DND-41 (cell line): ENCODE data around the gene TSHZ2.

Source experiments
- EZH2 ChIP-seq: IDR thresholded peaks from 3 replicates; pipeline ENCODE4 v1.6.1; 2012; ENCODE audit warnings: borderline replicate concordance, low read depth, mild to moderate bottlenecking, moderate library complexity, low read length, inconsistent platforms; ENCODE audit not compliant: severe bottlenecking
- TF ChIP-seq, protein P1 (sequence below): IDR thresholded peaks from 2 replicates; pipeline ENCODE4 v1.5.1; 2012; ENCODE audit warnings: borderline replicate concordance, low read length, moderate library complexity, mild to moderate bottlenecking; ENCODE audit not compliant: poor library complexity, severe bottlenecking; ENCODE audit errors: extremely low read depth

DNA sequence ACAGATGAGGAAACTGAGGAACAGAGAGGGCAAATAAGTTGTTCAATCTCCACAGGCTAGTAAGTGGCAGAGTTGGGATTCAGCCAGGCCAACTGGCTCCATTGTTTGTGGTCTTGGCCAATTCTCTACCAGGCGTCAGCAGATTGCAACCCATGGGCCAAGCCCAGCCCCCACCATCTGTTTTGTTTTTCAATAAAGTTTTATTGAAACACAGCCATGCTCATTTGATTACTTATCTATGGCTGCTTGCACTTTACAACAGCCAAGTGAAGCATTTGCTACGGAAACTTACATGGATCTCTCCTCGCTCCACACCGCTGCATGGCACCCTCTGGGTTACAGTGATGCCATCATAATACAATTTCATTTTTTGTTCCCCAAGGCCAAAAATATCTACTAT lies 530.7 kb downstream of the TSHZ2 start:
- TF ChIP-seq, protein P1, sequence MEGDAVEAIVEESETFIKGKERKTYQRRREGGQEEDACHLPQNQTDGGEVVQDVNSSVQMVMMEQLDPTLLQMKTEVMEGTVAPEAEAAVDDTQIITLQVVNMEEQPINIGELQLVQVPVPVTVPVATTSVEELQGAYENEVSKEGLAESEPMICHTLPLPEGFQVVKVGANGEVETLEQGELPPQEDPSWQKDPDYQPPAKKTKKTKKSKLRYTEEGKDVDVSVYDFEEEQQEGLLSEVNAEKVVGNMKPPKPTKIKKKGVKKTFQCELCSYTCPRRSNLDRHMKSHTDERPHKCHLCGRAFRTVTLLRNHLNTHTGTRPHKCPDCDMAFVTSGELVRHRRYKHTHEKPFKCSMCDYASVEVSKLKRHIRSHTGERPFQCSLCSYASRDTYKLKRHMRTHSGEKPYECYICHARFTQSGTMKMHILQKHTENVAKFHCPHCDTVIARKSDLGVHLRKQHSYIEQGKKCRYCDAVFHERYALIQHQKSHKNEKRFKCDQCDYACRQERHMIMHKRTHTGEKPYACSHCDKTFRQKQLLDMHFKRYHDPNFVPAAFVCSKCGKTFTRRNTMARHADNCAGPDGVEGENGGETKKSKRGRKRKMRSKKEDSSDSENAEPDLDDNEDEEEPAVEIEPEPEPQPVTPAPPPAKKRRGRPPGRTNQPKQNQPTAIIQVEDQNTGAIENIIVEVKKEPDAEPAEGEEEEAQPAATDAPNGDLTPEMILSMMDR, result no peak
- TF ChIP-seq EZH2, result no peak
